DND-41 (cell line): Measurements from ENCODE around the gene ERN2.

Experiments
- ATAC-seq: fragments of 200-7000 bp; cut with Tn5 transposase; 3 replicates; pipeline ENCODE4 v1.9.1; 2021; ENCODE audit warnings: low read depth; ENCODE audit not compliant: insufficient read depth
- DNase-seq: peaks from one replicate; pipeline ENCODE4 v3.0.0-alpha.2; 2020
- H2AFZ ChIP-seq: 2 replicates; pipeline ENCODE4 v1.6.0; 2012; ENCODE audit warnings: low read depth, low read length
- H3K27ac ChIP-seq: 2 replicates; pipeline ENCODE4 v1.5.1; 2012; ENCODE audit warnings: low read length, inconsistent platforms
- H3K27me3 ChIP-seq: fragments of 200-600 bp; sonication (generic); 2 replicates; pipeline ENCODE4 v1.6.0; 2012; ENCODE audit warnings: low read length, mild to moderate bottlenecking, inconsistent platforms; ENCODE audit not compliant: insufficient read depth, poor library complexity
- H3K36me3 ChIP-seq: 2 replicates; pipeline ENCODE4 v1.5.1; 2012; ENCODE audit warnings: low read length, inconsistent platforms; ENCODE audit not compliant: insufficient read depth
- H3K4me1 ChIP-seq: 2 replicates; pipeline ENCODE4 v1.5.1; 2012; ENCODE audit warnings: mild to moderate bottlenecking, low read length; ENCODE audit not compliant: insufficient read depth
- H3K4me2 ChIP-seq: 2 replicates; pipeline ENCODE4 v1.6.0; 2012; ENCODE audit warnings: mild to moderate bottlenecking, moderate library complexity, low read length, inconsistent platforms; ENCODE audit not compliant: insufficient read depth
- H3K4me3 ChIP-seq, 2 experiments: fragments of 200-600 bp in 1 of 2; shearing (Covaris generic) in 1 of 2; 2 replicates each; pipeline ENCODE4 v1.5.1; 2012 to 2016; ENCODE audit warnings: inconsistent platforms in 2 of 2, low read length in 2 of 2, mild to moderate bottlenecking in 2 of 2, low read depth in 1 of 2, moderate library complexity in 1 of 2
- H3K79me2 ChIP-seq: 2 replicates; pipeline ENCODE4 v1.6.0; 2012; ENCODE audit warnings: low read length, inconsistent platforms; ENCODE audit not compliant: insufficient read depth
- H3K9ac ChIP-seq: 2 replicates; pipeline ENCODE4 v1.6.0; 2012; ENCODE audit warnings: low read depth, mild to moderate bottlenecking, inconsistent platforms, low read length, moderate library complexity
- H3K9me3 ChIP-seq: 2 replicates; pipeline ENCODE4 v1.5.1; 2012; ENCODE audit warnings: low read length, moderate library complexity, mild to moderate bottlenecking, inconsistent platforms; ENCODE audit not compliant: insufficient read depth, severe bottlenecking
- H4K20me1 ChIP-seq: 2 replicates; pipeline ENCODE4 v1.6.0; 2012; ENCODE audit warnings: low read length; ENCODE audit not compliant: insufficient read depth
- CTCF ChIP-seq: IDR thresholded peaks from 2 replicates; pipeline ENCODE4 v1.5.1; 2012; ENCODE audit warnings: borderline replicate concordance, low read length, moderate library complexity, mild to moderate bottlenecking; ENCODE audit not compliant: poor library complexity, severe bottlenecking; ENCODE audit errors: extremely low read depth
- EZH2 ChIP-seq: IDR thresholded peaks from 3 replicates; pipeline ENCODE4 v1.6.1; 2012; ENCODE audit warnings: borderline replicate concordance, low read depth, mild to moderate bottlenecking, moderate library complexity, low read length, inconsistent platforms; ENCODE audit not compliant: severe bottlenecking

The ERN2 gene

GRCh38 chr16:23689442-23690187 is 23.4 kb downstream of the ERN2 start:
- no peaks in the 10 kb centered on the region for H3K27me3 ChIP-seq
- ATAC-seq, result no peak
- H3K9ac ChIP-seq, result no peak overlapping the region
- H3K79me2 ChIP-seq, result peaks cover 3% of the 10 kb centered on the region; the same call in 1 of the 2 replicates
- no peak overlapping the region for H3K27ac ChIP-seq
- H3K36me3 ChIP-seq, result peaks cover 61% of the 10 kb centered on the region
- no peaks in the 10 kb centered on the region for H3K9me3 ChIP-seq
- peaks cover 15% of the 10 kb centered on the region for H4K20me1 ChIP-seq
- no peak overlapping the region for H3K4me2 ChIP-seq
- H3K4me1 ChIP-seq, result no peaks in the 10 kb centered on the region
- no peak overlapping the region for H3K4me3 ChIP-seq
- H2AFZ ChIP-seq, result no peak overlapping the region
- no peak for DNase-seq
- TF ChIP-seq CTCF (no peak), EZH2 (no peak)

GRCh38 chr16:23687034-23687808 is 25.8 kb downstream of the ERN2 start:
- Histone ChIP-seq H3K27me3 (no peaks in the 10 kb centered on the region), H3K36me3 (peaks cover 83% of the 10 kb centered on the region), H3K4me2 (no peak overlapping the region), H2AFZ (no peak overlapping the region), H4K20me1 (peaks cover 20% of the 10 kb centered on the region), H3K9me3 (no peaks in the 10 kb centered on the region), H3K4me1 (peaks cover 10% of the 10 kb centered on the region; the same call in 1 of the 2 replicates), H3K79me2 (peaks cover 22% of the 10 kb centered on the region), H3K27ac (no peak overlapping the region), H3K4me3 (no peak overlapping the region), H3K9ac (no peak overlapping the region)
- no peak for DNase-seq
- no peak for TF ChIP-seq EZH2
- no peak for TF ChIP-seq CTCF
- ATAC-seq, result no peak

- Histone ChIP-seq H3K4me1 (peaks cover 38% of the 10 kb centered on the region), H4K20me1 (peaks cover 35% of the 10 kb centered on the region), H3K4me2 (no peak overlapping the region), H3K9ac (no peak overlapping the region), H3K9me3 (no peaks in the 10 kb centered on the region), H3K79me2 (peaks cover 59% of the 10 kb centered on the region), H3K27me3 (no peaks in the 10 kb centered on the region), H3K27ac (no peak overlapping the region), H3K4me3 (no peak overlapping the region), H3K36me3 (peaks cover 89% of the 10 kb centered on the region), H2AFZ (no peak overlapping the region)
- DNase-seq, result no peak
- ATAC-seq, result no peak
- no peak for TF ChIP-seq CTCF
- no peak for TF ChIP-seq EZH2
Observed at GRCh38 chr16:23683487-23683886, 29.5 kb downstream of the ERN2 start.
